NK-92 (cell line): ENCODE measurements around the gene CDKN1B.

ENCODE experiments used
- DNase-seq: peaks from one replicate; lab custom pipeline; 2025; ENCODE audit not compliant: unreplicated experiment; lab: John Stamatoyannopoulos, UW

Gene CDKN1B

GRCh38 chr12:12716793-12717585 is at the start of gene CDKN1B:
Gene CDKN1B, plus strand, starts transcription at chr12:12717368. Its CDS starts 472 bp downstream, at chr12:12717840.
- peak; percentile 24 for DNase-seq

GRCh38 chr12:12668005-12668404 is 49.2 kb upstream of the CDKN1B start:
- DNase-seq, result no peak

GRCh38 chr12:12669020-12669419 is 48.1 kb upstream of the CDKN1B start:
- DNase-seq, result no peak

- no peak for DNase-seq
Measured at GRCh38 chr12:12671850-12672660, 45.1 kb upstream of the CDKN1B start.

DNA sequence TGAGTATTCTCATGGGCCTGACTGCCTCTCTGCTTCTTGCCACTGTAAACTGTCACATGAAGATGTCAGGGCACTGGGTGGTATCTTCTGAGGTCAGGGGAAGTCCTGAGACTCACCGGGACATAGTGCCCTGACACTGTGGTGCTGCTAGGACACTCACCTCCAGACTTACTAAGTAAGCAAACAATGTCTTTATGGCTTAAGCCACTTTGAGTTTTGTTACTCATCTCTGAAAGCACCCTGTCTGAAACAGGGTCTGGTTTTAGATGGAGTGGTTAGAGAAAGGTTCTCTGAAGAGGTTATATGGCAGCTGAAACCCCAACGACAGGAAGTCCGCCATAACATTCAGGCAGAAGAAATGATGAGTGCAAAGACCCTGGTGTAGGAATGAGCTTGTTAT is 43.9 kb upstream of the CDKN1B start:
- DNase-seq, result no peak

DNA sequence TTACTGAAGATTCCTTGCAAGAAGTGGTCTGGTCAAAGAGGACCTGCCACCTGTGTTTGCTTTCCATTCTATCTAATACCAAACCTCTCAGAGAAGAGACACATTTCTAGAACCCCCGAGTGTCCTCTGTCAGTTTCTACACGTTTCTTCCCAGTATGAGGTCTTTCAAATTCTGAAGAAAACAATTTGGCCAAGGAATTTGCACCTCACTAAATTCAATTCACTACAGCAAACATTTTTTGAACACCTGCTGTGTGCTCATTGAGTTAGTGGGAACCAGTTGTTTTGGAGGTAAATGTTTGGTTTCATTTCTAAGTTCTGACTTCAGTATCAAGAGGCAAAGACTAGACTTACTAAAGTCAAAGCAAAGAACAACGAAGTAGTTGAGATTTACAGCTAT is 40.6 kb upstream of the CDKN1B start:
- DNase-seq, result no peak

- no peak for DNase-seq
Measured at GRCh38 chr12:12681061-12681765, 36.0 kb upstream of the CDKN1B start.

DNA sequence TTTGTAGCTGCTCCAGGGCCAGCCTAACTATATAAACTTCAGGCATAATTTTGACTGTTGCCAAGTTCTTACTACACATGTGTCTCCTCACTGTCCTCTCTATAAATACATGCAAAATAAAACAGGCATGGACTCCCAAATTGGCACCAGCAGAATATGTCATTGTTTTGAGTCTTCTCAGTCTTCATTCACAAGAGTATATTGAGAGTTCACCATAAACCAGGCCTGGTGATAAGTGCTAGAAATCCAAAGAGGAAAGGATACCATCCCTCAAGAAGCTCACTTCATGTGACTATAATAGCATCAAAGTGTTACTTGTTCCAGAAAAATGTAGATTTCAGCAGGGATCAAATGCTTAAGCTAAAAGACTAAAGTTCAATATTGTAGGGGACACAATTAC is 34.9 kb upstream of the CDKN1B start:
- DNase-seq, result no peak

DNA sequence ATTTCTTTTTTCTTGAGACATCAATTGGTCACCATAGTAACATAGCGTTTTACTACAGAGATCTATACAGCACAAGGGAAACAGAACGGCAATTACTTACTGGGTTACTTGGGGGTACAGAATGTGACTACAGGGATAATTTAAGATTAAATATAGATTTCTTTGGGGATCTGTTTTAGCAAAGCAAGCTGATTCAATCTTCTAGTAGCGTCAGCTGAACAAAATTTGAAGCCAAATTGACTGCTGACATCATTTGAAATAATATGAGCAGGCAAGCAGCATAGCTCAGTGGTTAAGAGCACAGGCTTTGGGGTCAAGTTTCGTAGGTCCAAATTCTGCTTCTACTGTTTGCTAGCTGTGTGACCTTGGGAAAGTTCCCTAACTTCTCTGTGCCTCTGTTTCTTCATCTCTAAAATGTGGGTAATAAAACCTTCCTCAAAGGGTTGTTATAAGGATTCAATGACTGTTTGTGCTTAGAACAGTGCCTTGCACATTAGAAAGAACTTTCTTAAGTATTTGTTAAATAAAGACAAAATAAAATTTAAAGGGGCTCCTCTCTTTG is 34.0 kb upstream of the CDKN1B start:
- no peak for DNase-seq

GRCh38 chr12:12683725-12684124 is 33.4 kb upstream of the CDKN1B start:
- DNase-seq, result no peak

GRCh38 chr12:12684375-12685106 is 32.6 kb upstream of the CDKN1B start:
- DNase-seq, result no peak

GRCh38 chr12:12685305-12685704 is 31.9 kb upstream of the CDKN1B start:
- DNase-seq, result no peak

GRCh38 chr12:12686472-12686871 is 30.7 kb upstream of the CDKN1B start:
- DNase-seq, result no peak

- no peak for DNase-seq
Measured at GRCh38 chr12:12686925-12687324, 30.2 kb upstream of the CDKN1B start.

GRCh38 chr12:12689647-12690300 is 27.4 kb upstream of the CDKN1B start:
- DNase-seq, result no peak

DNA sequence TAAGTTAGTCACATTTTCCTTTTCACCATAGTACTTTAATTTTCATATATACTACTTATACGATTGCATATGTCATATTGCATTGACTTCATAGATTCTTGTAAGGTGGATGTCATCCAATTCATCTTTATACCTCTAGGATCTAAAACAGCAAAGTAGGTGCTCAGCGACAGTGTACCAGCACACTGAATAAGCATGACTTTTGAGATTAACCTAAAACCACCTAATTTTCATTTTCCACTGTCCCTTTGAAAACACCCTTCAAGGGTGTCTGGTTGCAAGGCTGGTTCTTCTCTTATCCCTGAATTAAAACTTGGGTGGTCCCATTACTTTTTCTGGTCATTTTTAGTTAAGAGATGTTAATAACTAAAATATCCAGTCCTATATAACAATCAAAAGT is 25.6 kb upstream of the CDKN1B start:
- no peak for DNase-seq

GRCh38 chr12:12693111-12693671 is 24.0 kb upstream of the CDKN1B start:
- DNase-seq, result no peak

- DNase-seq, result peak; percentile 25
Measured at GRCh38 chr12:12696562-12697383, 20.4 kb upstream of the CDKN1B start.

DNA sequence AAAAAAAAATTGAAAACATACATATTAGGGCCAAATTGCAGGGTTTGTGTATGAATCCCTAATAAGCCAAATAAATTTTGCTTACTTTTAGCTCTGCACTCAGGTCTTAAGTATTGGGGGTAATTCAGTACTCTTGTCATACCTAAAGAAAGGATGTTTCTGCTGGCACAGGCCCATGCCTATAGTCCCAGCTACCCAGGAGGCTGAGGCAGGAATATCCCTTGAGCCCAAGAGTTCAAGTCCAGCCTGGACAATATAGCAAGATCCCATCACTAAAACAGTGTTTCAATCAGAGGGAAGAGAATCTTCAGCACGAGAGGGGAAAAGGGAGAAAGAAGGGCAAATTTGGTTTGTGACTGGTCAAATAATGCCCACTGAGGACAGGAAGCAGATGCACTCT is 17.8 kb upstream of the CDKN1B start:
- no peak for DNase-seq
